IMR-90 (cell line): Measurements from ENCODE around the gene PARL. TPM values are rescaled to one million over a fixed set of nuclear protein-coding genes. Genes with fewer than 3 reads are reported as not detected.

Experiments
- ATAC-seq: fragments of 200-7000 bp; cut with Tn5 transposase; 2 replicates; pipeline ENCODE4 v1.9.1; 2020; ENCODE audit warnings: low read depth, mild to moderate bottlenecking, moderate library complexity
- BruUV-seq: library from RNA; stranded (reverse); fragments of 400-500 nt; replicated peaks from 2 replicates; lab custom pipeline; 2021; lab: Mats Ljungman, UMichigan
- CTCF ChIA-PET: fragments of 300-600 bp; formaldehyde crosslinking; extraction: SDS; loops from one replicate; lab custom pipeline; 2021; ENCODE audit warnings: antibody characterized with exemption; lab: Yijun Ruan, JAX
- POLR2A ChIA-PET: fragments of 300-600 bp; sonication (Branson Sonifier 250); formaldehyde crosslinking; loops from one replicate; lab custom pipeline; 2022; ENCODE audit warnings: antibody characterized with exemption; ENCODE audit not compliant: unreplicated experiment; lab: Charles Lee
- DNase-seq: peaks from one replicate; pipeline ENCODE4 v3.0.0; 2013
- H2AFZ ChIP-seq: replicated peaks from 2 replicates; pipeline ENCODE3; 2013; ENCODE audit warnings: low read length, mild to moderate bottlenecking; ENCODE audit not compliant: poor library complexity
- H2AK5ac ChIP-seq: 2 replicates; pipeline ENCODE4 v1.6.1; 2013; ENCODE audit warnings: low read depth, low read length, inconsistent platforms
- H2AK9ac ChIP-seq: replicated peaks from 2 replicates; pipeline ENCODE3; 2013; ENCODE audit warnings: mild to moderate bottlenecking, low read depth, low read length, moderate library complexity; ENCODE audit not compliant: poor library complexity
- H2BK120ac ChIP-seq: 2 replicates; pipeline ENCODE4 v1.6.1; 2013; ENCODE audit warnings: low read depth, low read length, inconsistent platforms
- H2BK15ac ChIP-seq: 3 replicates; pipeline ENCODE4 v1.6.1; 2013; ENCODE audit warnings: low read depth, low read length, inconsistent platforms
- H2BK20ac ChIP-seq: 2 replicates; pipeline ENCODE4 v1.6.1; 2013; ENCODE audit warnings: low read depth, mild to moderate bottlenecking, inconsistent platforms, low read length, moderate library complexity
- H2BK5ac ChIP-seq: 2 replicates; pipeline ENCODE4 v1.6.1; 2013; ENCODE audit warnings: mild to moderate bottlenecking, low read depth, low read length, inconsistent platforms; ENCODE audit not compliant: poor library complexity, severe bottlenecking
- H3K14ac ChIP-seq: replicated peaks from 2 replicates; pipeline ENCODE4 v1.6.1; 2013; ENCODE audit warnings: low read depth, low read length, inconsistent platforms
- H3K18ac ChIP-seq: 2 replicates; pipeline ENCODE4 v1.6.1; 2013; ENCODE audit warnings: low read depth, low read length, control low read depth
- H3K23ac ChIP-seq: 2 replicates; pipeline ENCODE4 v1.6.1; 2013; ENCODE audit warnings: low read depth, low read length, inconsistent platforms
- H3K27ac ChIP-seq: 2 replicates; pipeline ENCODE4 v1.5.1; 2013; ENCODE audit warnings: mild to moderate bottlenecking, control low read depth, low read length; ENCODE audit not compliant: insufficient read depth
- H3K27me3 ChIP-seq: 2 replicates; pipeline ENCODE4 v1.6.1; 2013; ENCODE audit warnings: low read length; ENCODE audit not compliant: control insufficient read depth, insufficient read depth
- H3K36me3 ChIP-seq: 2 replicates; pipeline ENCODE4 v1.6.1; 2013; ENCODE audit warnings: low read length, mixed read lengths; ENCODE audit not compliant: control insufficient read depth, insufficient read depth
- H3K4ac ChIP-seq: 2 replicates; pipeline ENCODE4 v1.6.1; 2013; ENCODE audit warnings: low read depth, low read length, inconsistent platforms
- H3K4me1 ChIP-seq: 2 replicates; pipeline ENCODE4 v1.6.1; 2013; ENCODE audit warnings: low read length, mixed read lengths; ENCODE audit not compliant: control insufficient read depth, insufficient read depth
- H3K4me2 ChIP-seq: 2 replicates; pipeline ENCODE4 v1.6.1; 2013; ENCODE audit warnings: low read depth, mild to moderate bottlenecking, control low read depth, low read length, moderate library complexity
- H3K4me3 ChIP-seq: 2 replicates; pipeline ENCODE4 v1.5.1; 2013; ENCODE audit warnings: low read depth, mild to moderate bottlenecking, control low read depth, low read length, moderate library complexity; ENCODE audit not compliant: insufficient read depth
- H3K56ac ChIP-seq: 2 replicates; pipeline ENCODE4 v1.6.1; 2013; ENCODE audit warnings: low read length, inconsistent platforms; ENCODE audit not compliant: insufficient read depth; ENCODE audit errors: extremely low read depth
- H3K79me1 ChIP-seq, 2 experiments: 2 replicates each; pipeline ENCODE4 v1.6.1; 2013; ENCODE audit warnings: low read length in 2 of 2, inconsistent platforms in 1 of 2, low read depth in 1 of 2
- H3K9ac ChIP-seq: 2 replicates; pipeline ENCODE4 v1.6.1; 2013; ENCODE audit warnings: low read depth, low read length, control low read depth
- H3K9me1 ChIP-seq: 2 replicates; pipeline ENCODE4 v1.6.1; 2013; ENCODE audit warnings: low read length, inconsistent platforms; ENCODE audit not compliant: insufficient read depth
- H3K9me3 ChIP-seq: 2 replicates; pipeline ENCODE4 v1.6.1; 2013; ENCODE audit warnings: low read length; ENCODE audit not compliant: control insufficient read depth, insufficient read depth
- H4K20me1 ChIP-seq: 2 replicates; pipeline ENCODE4 v1.6.1; 2013; ENCODE audit warnings: low read length, inconsistent platforms; ENCODE audit not compliant: insufficient read depth
- H4K5ac ChIP-seq: 2 replicates; pipeline ENCODE4 v1.6.1; 2013; ENCODE audit warnings: mild to moderate bottlenecking, low read depth, low read length, control low read depth
- H4K8ac ChIP-seq, 2 experiments: 2 replicates each; pipeline ENCODE4 v1.6.1; 2013; ENCODE audit warnings: low read depth in 2 of 2, low read length in 2 of 2, control low read depth in 1 of 2, inconsistent platforms in 1 of 2
- H4K91ac ChIP-seq: 2 replicates; pipeline ENCODE4 v1.6.1; 2013; ENCODE audit warnings: low read depth, low read length, inconsistent platforms; ENCODE audit not compliant: insufficient read depth
- BHLHE40 ChIP-seq: fragments of 150-350 bp; IDR thresholded peaks from 2 replicates; pipeline ENCODE4 v1.6.1; 2016; ENCODE audit warnings: mild to moderate bottlenecking, low read depth, low read length
- CEBPB ChIP-seq: IDR thresholded peaks from 2 replicates; pipeline ENCODE4 v1.6.1; 2012; ENCODE audit warnings: low read depth, low read length, improper control_type of control experiment
- CHD1 ChIP-seq: IDR thresholded peaks from 2 replicates; pipeline ENCODE4 v1.6.1; 2012; ENCODE audit warnings: low read depth, low read length, improper control_type of control experiment
- CTCF ChIP-seq: conservative IDR thresholded peaks from 2 replicates; pipeline ENCODE4 v1.5.1; 2012; ENCODE audit warnings: mild to moderate bottlenecking, low read depth, low read length, improper control_type of control experiment
- FOS ChIP-seq: fragments of 150-350 bp; IDR thresholded peaks from 2 replicates; pipeline ENCODE4 v1.6.1; 2016; ENCODE audit warnings: low read depth, low read length
- MAFK ChIP-seq: IDR thresholded peaks from 2 replicates; pipeline ENCODE4 v1.6.1; 2012; ENCODE audit warnings: low read depth, low read length, improper control_type of control experiment
- POLR2A ChIP-seq: IDR thresholded peaks from 2 replicates; pipeline ENCODE4 v1.6.1; 2012; ENCODE audit warnings: mild to moderate bottlenecking, low read depth, low read length
- RAD21 ChIP-seq: IDR thresholded peaks from 2 replicates; pipeline ENCODE4 v1.6.1; 2012; ENCODE audit warnings: low read length, improper control_type of control experiment
- RCOR1 ChIP-seq: IDR thresholded peaks from 2 replicates; pipeline ENCODE4 v1.6.1; 2012; ENCODE audit warnings: mild to moderate bottlenecking, low read length, improper control_type of control experiment; ENCODE audit not compliant: insufficient replicate concordance
- RFX5 ChIP-seq: IDR thresholded peaks from 2 replicates; pipeline ENCODE4 v1.8.0; 2012; ENCODE audit warnings: low read depth, mild to moderate bottlenecking, low read length, moderate library complexity
- SMC3 ChIP-seq: fragments of 150-350 bp; IDR thresholded peaks from 2 replicates; pipeline ENCODE4 v1.6.1; 2016; ENCODE audit warnings: low read depth, mild to moderate bottlenecking, antibody characterized with exemption, low read length, moderate library complexity
- WGBS, 2 experiments: methylation state at CpG; one replicate each; pipeline versions ENCODE4 v1.1.5 to v1.1.7; 2013; ENCODE audit warnings: missing lambda C conversion rate in 2 of 2; ENCODE audit not compliant: insufficient read length in 1 of 2; ENCODE audit errors: extremely low coverage in 2 of 2; 5-methylcytosine and 5-hydroxymethylcytosine counted together
- dilution Hi-C: fragments of 300-500 bp; cut with HindIII; formaldehyde crosslinking; loops from one replicate; pipeline ENCODE4 v1.14.3; 2018; ENCODE audit warnings: low sequenced_read_pairs; ENCODE audit not compliant: unreplicated experiment
- in situ Hi-C: fragments of 300-500 bp; cut with MboI; formaldehyde crosslinking; loops from 3 replicates; pipeline ENCODE4 v1.14.3; 2019; ENCODE audit warnings: low sequenced_read_pairs, inconsistent platforms, mixed read lengths
- intact Hi-C: fragments of 100-400 bp; cut with micrococcal nuclease; formaldehyde crosslinking; loops from 2 replicates; pipeline ENCODE4 v1.10.0; 2022
- polyA plus RNA-seq, 3 experiments: library from polyadenylated mRNA; depleted of rRNA; stranded (reverse); fragments of >200 nt; gene quantifications; 2 replicates each; pipeline ENCODE4 v1.2.3, GENCODE V29; 2012; ENCODE audit warnings: low replicate concordance in 1 of 3
- total RNA-seq: library from RNA; depleted of rRNA; stranded (reverse); fragments of >200 nt; gene quantifications from 2 replicates; pipeline ENCODE4 v1.2.3, GENCODE V29; 2012

Gene PARL
- total and polyA plus RNA-seq, 2 of the 4 experiments (the other 2 are of a cell fraction) = 35.5 to 42.6 TPM

GRCh38 chr3:183812761-183813445, 71.8 kb downstream of the PARL start:
- TF ChIP-seq BHLHE40 (no peak), CEBPB (no peak), MAFK (no peak), SMC3 (no peak), POLR2A (no peak), CTCF (no peak), RAD21 (no peak), FOS (no peak), RCOR1 (no peak), RFX5 (no peak), CHD1 (no peak)
- H3K9ac ChIP-seq = no peak overlapping the region

More at GRCh38 chr3:183812761-183813445, 71.8 kb downstream of the PARL start:
- Histone ChIP-seq H4K20me1 (peaks cover 6% of the 10 kb centered on the region; the same call in 1 of the 2 replicates), H3K36me3 (peaks cover 42% of the 10 kb centered on the region), H3K23ac (no peak overlapping the region), H3K27ac (no peak overlapping the region), H3K27me3 (no peaks in the 10 kb centered on the region), H2BK120ac (no peak overlapping the region), H3K79me1 (peaks cover 0 to 8% of the 10 kb centered on the region in 2 experiments; a peak in 1 of 4 replicates), H3K9me1 (no peaks in the 10 kb centered on the region; the same call in 1 of the 2 replicates), H2BK20ac (no peak overlapping the region), H2AK5ac (no peak overlapping the region), H4K91ac (no peak overlapping the region), H2BK15ac (no peak overlapping the region), H2AK9ac (no peak overlapping the region), H3K18ac (no peak overlapping the region), H3K4me2 (no peak overlapping the region), H4K8ac (no peak overlapping the region), H2AFZ (no peak overlapping the region), H3K4me1 (peaks cover 2% of the 10 kb centered on the region), H3K56ac (no peak overlapping the region), H3K4me3 (no peak overlapping the region), H2BK5ac (no peak overlapping the region), H3K9me3 (no peaks in the 10 kb centered on the region), H3K14ac (no peak overlapping the region), H4K5ac (no peak overlapping the region), H3K4ac (no peak overlapping the region)
- no peak for ATAC-seq
- POLR2A ChIA-PET = no interaction called here
- in situ Hi-C loops (no loop called here), intact Hi-C loops (no loop called here), dilution Hi-C loops (no loop called here)
- no peak for DNase-seq
- WGBS, 2 experiments = 85% methylated on average over 5 of the region's 8 CpGs; no CpG with 5 or more reads in 1 of the 2 experiments
- CTCF ChIA-PET = no interaction called here
- BruUV-seq = no TSS peak
